ENCODE measurements around the gene CACNA1E.

- TF ChIP-seq POLR2A (IDR thresholded peaks at IDR 0.05; ENCODE audit: extremely low read depth, insufficient read length) (no peak), CTCF (IDR thresholded peaks at IDR 0.05; ENCODE audit: low read depth, low read length) (no peak)
- TF ChIP-seq, protein P1, sequence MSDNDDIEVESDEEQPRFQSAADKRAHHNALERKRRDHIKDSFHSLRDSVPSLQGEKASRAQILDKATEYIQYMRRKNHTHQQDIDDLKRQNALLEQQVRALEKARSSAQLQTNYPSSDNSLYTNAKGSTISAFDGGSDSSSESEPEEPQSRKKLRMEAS (IDR thresholded peaks at IDR 0.05; ENCODE audit: low read depth, low read length) = no peak
These were observed 229.4 kb downstream of the CACNA1E start for GRCh38 chr1:181712711-181713110.
